PFSK-1 (cell line): ENCODE measurements around the gene GRID1.

Experiments used
- FOXP2 ChIP-seq: optimal IDR thresholded peaks from 2 replicates; pipeline ENCODE3; 2011; ENCODE audit warnings: borderline replicate concordance, control low read depth, inconsistent platforms; ENCODE audit not compliant: insufficient read depth; ENCODE audit errors: extremely low read length, extremely low read depth
- POLR2AphosphoS5 ChIP-seq: IDR thresholded peaks from 2 replicates; pipeline ENCODE4 v1.6.1; 2012; ENCODE audit warnings: low read depth, mild to moderate bottlenecking, control low read depth, low read length, moderate library complexity
- SIN3A ChIP-seq: IDR thresholded peaks from 2 replicates; pipeline ENCODE4 v1.6.1; 2012; ENCODE audit warnings: mild to moderate bottlenecking, low read length, moderate library complexity, borderline replicate concordance; ENCODE audit not compliant: insufficient read depth
- TAF1 ChIP-seq: IDR thresholded peaks from 2 replicates; pipeline ENCODE4 v1.6.1; 2012; ENCODE audit warnings: low read length, control low read depth, borderline replicate concordance; ENCODE audit not compliant: insufficient read depth
- TF ChIP-seq, protein P1 (sequence below), 2 experiments: IDR thresholded peaks; 2 replicates each; pipeline versions ENCODE4 v1.6.1 to v1.8.0; 2011 to 2012; ENCODE audit warnings: low read depth in 2 of 2, low read length in 2 of 2, control low read depth in 1 of 2, inconsistent platforms in 1 of 2, mild to moderate bottlenecking in 1 of 2, moderate library complexity in 1 of 2; ENCODE audit not compliant: insufficient read depth in 1 of 2

Gene GRID1

DNA sequence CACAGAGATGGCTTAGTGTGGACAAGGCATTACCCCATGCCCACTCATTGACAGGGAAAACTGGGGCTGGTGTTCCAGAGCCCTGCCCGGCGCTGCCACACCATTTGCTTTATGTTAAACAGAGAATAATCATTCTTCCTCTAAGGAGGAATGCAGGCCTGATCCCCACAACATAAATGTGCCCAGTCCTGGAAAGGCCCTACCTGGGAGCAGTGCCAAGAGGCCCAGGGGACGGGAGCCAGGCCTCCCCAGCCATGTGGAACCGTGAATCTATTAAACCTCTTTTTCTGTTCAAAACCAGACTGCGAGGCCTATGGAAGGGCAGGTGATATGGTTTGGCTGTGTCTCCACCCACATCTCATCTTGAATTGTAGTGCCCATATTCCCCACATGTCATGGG is 264.1 kb downstream of the GRID1 start:
- TF ChIP-seq SIN3A: no peak
- no peak for TF ChIP-seq FOXP2
- TF ChIP-seq POLR2AphosphoS5: no peak
- TF ChIP-seq TAF1: no peak
- TF ChIP-seq, protein P1, sequence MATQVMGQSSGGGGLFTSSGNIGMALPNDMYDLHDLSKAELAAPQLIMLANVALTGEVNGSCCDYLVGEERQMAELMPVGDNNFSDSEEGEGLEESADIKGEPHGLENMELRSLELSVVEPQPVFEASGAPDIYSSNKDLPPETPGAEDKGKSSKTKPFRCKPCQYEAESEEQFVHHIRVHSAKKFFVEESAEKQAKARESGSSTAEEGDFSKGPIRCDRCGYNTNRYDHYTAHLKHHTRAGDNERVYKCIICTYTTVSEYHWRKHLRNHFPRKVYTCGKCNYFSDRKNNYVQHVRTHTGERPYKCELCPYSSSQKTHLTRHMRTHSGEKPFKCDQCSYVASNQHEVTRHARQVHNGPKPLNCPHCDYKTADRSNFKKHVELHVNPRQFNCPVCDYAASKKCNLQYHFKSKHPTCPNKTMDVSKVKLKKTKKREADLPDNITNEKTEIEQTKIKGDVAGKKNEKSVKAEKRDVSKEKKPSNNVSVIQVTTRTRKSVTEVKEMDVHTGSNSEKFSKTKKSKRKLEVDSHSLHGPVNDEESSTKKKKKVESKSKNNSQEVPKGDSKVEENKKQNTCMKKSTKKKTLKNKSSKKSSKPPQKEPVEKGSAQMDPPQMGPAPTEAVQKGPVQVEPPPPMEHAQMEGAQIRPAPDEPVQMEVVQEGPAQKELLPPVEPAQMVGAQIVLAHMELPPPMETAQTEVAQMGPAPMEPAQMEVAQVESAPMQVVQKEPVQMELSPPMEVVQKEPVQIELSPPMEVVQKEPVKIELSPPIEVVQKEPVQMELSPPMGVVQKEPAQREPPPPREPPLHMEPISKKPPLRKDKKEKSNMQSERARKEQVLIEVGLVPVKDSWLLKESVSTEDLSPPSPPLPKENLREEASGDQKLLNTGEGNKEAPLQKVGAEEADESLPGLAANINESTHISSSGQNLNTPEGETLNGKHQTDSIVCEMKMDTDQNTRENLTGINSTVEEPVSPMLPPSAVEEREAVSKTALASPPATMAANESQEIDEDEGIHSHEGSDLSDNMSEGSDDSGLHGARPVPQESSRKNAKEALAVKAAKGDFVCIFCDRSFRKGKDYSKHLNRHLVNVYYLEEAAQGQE (IDR thresholded peaks at IDR 0.05; ENCODE audit: insufficient read depth in 1 of 2, low read depth in 2 of 2, low read length in 2 of 2): no peak

DNA sequence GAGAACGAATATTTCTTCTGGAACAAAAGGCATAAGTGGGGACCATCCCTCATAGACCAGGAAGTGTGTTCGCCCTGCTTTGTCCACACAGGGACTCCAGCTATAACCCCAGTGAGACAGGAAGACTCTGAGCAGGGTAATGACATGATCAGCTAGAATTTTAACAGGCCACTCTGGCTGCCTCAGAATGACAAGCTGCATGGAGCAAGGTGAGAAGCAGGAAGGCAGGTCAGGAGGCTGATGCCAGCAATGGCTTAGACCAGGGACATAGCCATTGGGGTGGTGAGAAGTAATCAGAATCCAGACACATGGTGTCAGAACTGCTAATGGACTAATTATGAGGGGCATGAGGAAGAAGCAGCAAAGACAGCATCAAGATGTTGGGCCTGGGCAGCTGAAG is 264.6 kb downstream of the GRID1 start:
- TF ChIP-seq POLR2AphosphoS5: no peak
- TF ChIP-seq, protein P1 (IDR thresholded peaks at IDR 0.05; ENCODE audit: insufficient read depth in 1 of 2, low read depth in 2 of 2, low read length in 2 of 2): no peak
- no peak for TF ChIP-seq SIN3A
- no peak for TF ChIP-seq FOXP2
- TF ChIP-seq TAF1: no peak

DNA sequence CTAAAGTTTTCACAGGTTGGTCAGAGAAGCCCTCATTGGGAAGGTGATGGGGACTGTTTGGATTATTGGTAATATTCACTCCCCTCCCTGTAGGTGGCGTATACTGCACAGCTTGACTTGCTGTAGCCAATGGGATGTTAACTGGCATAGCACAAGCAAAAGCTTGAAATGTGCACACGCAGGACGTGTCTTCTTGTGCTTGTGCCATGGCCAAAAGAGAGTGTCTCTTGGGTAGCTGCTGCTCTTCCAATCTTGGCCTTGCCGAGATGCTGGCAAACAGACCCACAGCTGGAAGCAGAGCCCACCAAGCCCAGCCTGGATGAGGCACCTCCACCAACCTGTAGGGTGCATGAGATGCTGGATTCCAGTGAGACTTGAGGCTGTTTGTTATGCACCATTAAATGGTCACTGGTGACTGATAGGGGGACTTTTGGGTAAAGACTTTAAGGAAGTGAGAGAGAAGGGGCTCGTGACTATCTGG is 266.0 kb downstream of the GRID1 start:
- TF ChIP-seq FOXP2 (no peak), SIN3A (no peak)

DNA sequence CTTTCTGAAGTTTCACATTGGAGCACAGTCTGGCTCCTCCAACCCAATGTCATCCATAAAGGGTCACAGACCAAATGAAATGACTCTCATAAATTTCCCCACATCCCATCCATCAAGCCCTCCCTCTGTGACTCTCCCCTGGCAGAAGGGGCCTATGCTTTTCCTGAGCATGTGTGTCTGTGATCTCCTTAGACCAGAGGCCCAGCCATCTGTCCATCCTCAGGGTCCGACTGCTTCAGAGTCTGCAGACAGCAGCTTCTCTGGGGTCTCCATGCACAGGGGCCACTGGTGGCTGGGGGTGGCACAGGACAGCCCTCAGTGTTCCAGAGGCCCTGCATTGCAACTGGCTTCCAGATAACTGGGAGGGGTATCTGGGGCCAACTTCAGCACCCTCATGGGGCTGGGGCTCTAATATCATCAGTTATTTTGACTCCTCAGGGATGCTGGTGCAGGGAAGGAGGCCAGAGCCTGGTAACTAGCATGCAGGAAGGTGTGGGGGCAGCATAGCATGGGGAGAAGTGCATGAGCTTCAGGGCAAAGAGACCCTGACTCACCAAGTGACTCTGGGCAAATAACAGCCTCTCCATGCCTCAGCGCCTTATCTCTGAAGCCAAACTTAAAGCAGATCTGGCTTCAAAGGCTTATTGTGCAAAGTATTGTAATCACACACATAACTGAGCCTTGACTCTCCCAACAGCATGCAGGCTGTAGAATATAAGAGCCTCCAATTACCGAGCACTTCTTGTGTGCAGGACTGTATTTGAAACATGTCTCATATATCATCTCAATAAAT is 266.9 kb downstream of the GRID1 start:
- TF ChIP-seq, protein P1 (IDR thresholded peaks at IDR 0.05; ENCODE audit: insufficient read depth in 1 of 2, low read depth in 2 of 2, low read length in 2 of 2): no peak
- TF ChIP-seq POLR2AphosphoS5 (no peak), TAF1 (no peak), SIN3A (no peak), FOXP2 (no peak)

DNA sequence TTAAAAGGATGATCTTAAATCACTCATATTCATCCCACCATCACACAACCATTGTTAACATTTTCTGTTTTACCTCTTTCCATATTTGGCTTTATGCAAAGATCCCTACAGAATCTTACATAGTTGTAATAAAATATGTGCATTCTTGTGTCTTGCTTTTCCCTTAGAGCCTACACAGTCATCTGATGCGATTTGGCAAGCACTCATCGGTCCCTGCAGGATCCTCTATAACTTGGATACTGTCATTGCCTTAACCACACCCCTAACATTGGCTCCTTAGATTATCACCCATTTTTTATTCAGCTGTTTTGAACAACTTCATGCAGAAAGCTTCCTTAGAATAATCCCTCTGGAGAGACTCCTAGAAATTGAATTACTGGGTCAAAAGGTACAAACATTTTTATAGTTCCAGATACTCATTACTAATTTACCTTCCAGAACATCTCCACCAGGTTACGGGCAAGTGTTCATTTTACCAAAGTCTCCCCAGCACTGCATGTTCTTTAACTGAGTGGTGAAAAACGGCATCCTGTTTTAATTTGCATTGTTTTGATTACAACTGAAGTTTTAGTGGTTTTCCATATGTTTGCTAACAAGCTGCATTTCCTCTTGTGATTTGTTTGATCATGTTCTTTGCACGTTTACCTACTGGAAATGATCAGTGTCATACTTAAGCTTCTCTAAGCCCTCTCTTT is 268.3 kb downstream of the GRID1 start:
- TF ChIP-seq TAF1: no peak
- no peak for TF ChIP-seq SIN3A
- TF ChIP-seq, protein P1 (IDR thresholded peaks at IDR 0.05; ENCODE audit: insufficient read depth in 1 of 2, low read depth in 2 of 2, low read length in 2 of 2): no peak
- TF ChIP-seq FOXP2: no peak
- no peak for TF ChIP-seq POLR2AphosphoS5
